CD4-positive, alpha-beta T cell treated with Interleukin-17A for 4 hours (primary cell): ENCODE data around the gene CCZ1B.
"Not testable (repeated sequence)": the region's sequence is repeated elsewhere in the genome, so short reads cannot be mapped to it uniquely, and the experiment has no call there.

Experiments
- DNase-seq: peaks from one replicate; pipeline ENCODE4 v3.0.0-alpha.2; 2020; ENCODE audit warnings: mixed read lengths

Gene CCZ1B

GRCh38 chr7:6830026-6830425 is 4.0 kb upstream of the CCZ1B start:
- not testable (repeated sequence) for DNase-seq

GRCh38 chr7:6829616-6830015 is 3.5 kb upstream of the CCZ1B start:
- DNase-seq, result not testable (repeated sequence)

- DNase-seq, result not testable (repeated sequence)
Observed at GRCh38 chr7:6827180-6827579, 1.1 kb upstream of the CCZ1B start.

GRCh38 chr7:6825236-6826125 is 594 bp downstream of the CCZ1B start:
- DNase-seq, result not testable (repeated sequence)

GRCh38 chr7:6821622-6822021 is 4.5 kb downstream of the CCZ1B start:
- DNase-seq, result not testable (repeated sequence)

GRCh38 chr7:6815470-6815869 is 10.6 kb downstream of the CCZ1B start:
- not testable (repeated sequence) for DNase-seq

GRCh38 chr7:6813011-6813410 is 13.1 kb downstream of the CCZ1B start:
- DNase-seq, result not testable (repeated sequence)

- DNase-seq, result not testable (repeated sequence)
Observed at GRCh38 chr7:6807959-6808358, 18.1 kb downstream of the CCZ1B start.

- DNase-seq, result not testable (repeated sequence)
Observed at GRCh38 chr7:6807393-6807918, 18.6 kb downstream of the CCZ1B start.

GRCh38 chr7:6800331-6800730 is 25.7 kb downstream of the CCZ1B start:
- DNase-seq, result not testable (repeated sequence)

GRCh38 chr7:6799887-6800286 is 26.2 kb downstream of the CCZ1B start:
- not testable (repeated sequence) for DNase-seq

- not testable (repeated sequence) for DNase-seq
Observed at GRCh38 chr7:6798047-6798446, 28.0 kb downstream of the CCZ1B start.

- DNase-seq, result not testable (repeated sequence)
Observed at GRCh38 chr7:6797218-6797617, 28.9 kb downstream of the CCZ1B start.

GRCh38 chr7:6794276-6794675 is 31.8 kb downstream of the CCZ1B start:
- DNase-seq, result not testable (repeated sequence)

- DNase-seq, result not testable (repeated sequence)
Observed at GRCh38 chr7:6792113-6792872, 33.8 kb downstream of the CCZ1B start.

- not testable (repeated sequence) for DNase-seq
Observed at GRCh38 chr7:6789353-6789752, 36.7 kb downstream of the CCZ1B start.

GRCh38 chr7:6781581-6781980 is 44.5 kb downstream of the CCZ1B start:
- not testable (repeated sequence) for DNase-seq

GRCh38 chr7:6761186-6761585 is 64.9 kb downstream of the CCZ1B start:
- not testable (repeated sequence) for DNase-seq

- DNase-seq, result not testable (repeated sequence)
Observed at GRCh38 chr7:6753964-6754363, 72.1 kb downstream of the CCZ1B start, which contains the start of gene RSPH10B2. RSPH10B2 (plus strand) TSS chr7:6754103; CDS start chr7:6757678, 3,575 bp downstream.

- DNase-seq, result not testable (repeated sequence)
Observed at GRCh38 chr7:6750173-6750572, 75.9 kb downstream of the CCZ1B start.

- not testable (repeated sequence) for DNase-seq
Observed at GRCh38 chr7:6749335-6749734, 76.7 kb downstream of the CCZ1B start.
